GM19438 (cell line): ENCODE data around the gene EXOC4.
"Not testable (repeated sequence)": the region's sequence is repeated elsewhere in the genome, so short reads cannot be mapped to it uniquely, and the experiment has no call there.

Source experiments
- ATAC-seq: cut with Tn5 transposase; IDR thresholded peaks from one replicate; pipeline ENCODE4 v1.9.1; 2021; ENCODE audit warnings: low read depth; ENCODE audit not compliant: unreplicated experiment

The EXOC4 gene

GRCh38 chr7:133313575-133313974 is 60.7 kb downstream of the EXOC4 start:
- ATAC-seq: no peak

DNA sequence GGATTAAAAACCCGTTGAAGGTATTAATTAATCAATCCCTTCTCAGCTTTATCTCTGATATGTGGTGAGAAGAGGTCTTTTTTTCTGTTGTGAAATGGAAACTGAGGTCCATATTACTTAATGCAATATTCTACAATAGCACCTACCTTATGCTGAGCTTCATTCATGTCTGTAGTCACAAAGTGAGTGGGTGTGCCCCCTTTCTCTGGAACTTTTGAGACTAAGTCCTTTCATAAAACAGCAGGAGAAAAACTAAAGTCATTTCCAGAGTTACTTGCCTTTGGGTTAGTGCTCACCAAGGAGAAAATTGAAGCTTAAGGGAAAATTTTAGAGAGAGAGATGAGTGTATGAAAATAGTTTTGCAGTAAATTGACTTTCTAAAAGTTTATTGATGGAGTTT is 61.2 kb downstream of the EXOC4 start:
- no peak for ATAC-seq

DNA sequence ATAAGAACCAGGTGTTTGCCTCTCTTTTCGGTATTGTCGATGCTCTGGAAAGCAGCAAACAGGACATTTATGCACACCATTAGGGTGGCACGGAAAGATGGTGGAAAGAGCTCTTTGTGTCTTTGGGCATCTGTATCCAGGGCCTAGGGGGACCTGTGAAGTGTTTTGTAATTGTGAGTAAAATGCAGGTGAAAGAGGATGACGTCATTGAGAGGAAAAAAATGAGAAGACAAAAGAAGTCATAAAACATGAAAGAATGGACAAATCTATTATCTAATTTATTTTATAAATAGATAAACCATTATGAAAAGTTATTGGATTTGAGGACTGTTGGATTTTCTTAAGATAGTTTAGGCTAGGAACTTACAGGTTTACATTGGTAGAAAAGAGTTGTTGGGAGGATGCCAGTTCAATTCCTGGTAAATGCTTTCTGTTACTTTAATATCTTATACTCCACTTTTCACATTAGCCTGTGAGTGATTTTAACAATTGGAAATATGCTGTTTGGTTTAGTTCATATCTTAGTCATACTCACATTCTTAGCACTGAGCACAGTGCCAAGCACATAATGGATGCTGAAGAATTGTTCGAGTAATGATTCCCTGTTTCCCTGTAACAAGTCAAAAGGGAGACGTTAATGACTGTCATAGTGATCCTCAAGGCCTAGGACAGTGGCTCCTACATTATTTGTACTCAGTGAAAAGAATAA is 62.6 kb downstream of the EXOC4 start:
- ATAC-seq: no peak

GRCh38 chr7:133319842-133320241 is 67.0 kb downstream of the EXOC4 start:
- ATAC-seq: no peak

DNA sequence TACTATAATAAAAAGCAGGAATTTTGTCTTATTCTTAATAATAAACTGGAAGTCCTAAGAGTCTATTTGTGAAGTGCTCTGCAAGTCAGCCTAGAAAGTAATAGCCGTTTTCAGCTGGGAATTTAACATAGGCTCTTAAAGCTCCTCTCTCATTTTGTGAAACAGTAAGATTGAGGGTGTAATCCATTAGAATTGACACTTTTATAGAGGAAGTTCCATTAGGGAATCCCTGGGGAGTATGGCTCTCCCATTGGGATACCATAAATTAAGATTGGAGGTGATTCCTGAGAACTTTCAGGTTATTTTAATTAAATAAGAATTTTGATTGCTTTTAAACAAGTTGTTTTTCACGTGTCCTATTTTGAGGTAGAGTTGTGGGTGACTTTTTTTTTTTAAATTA is 68.0 kb downstream of the EXOC4 start:
- no peak for ATAC-seq

- ATAC-seq: not testable (repeated sequence)
Measured at GRCh38 chr7:133321366-133321765, 68.5 kb downstream of the EXOC4 start.

- ATAC-seq: not testable (repeated sequence)
Measured at GRCh38 chr7:133326745-133327144, 73.9 kb downstream of the EXOC4 start.

DNA sequence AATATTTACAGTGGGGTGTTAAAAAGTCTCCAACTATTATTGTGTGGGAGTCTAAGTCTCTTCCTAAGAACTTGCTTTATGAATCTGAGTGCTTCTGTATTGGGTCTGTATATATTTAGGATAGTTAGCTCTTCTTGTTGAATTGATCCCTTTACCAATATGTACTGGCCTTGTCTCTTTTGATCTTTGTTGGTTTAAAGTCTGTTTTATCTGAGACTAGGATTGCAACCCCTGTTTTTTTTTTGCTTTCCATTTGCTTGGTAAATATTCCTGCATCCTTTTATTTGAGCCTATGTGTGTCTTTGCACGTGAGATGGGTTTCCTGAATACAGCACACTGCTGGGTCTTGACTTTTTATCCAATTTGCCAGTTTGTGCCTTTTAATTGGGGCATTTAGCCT is 75.1 kb downstream of the EXOC4 start:
- not testable (repeated sequence) for ATAC-seq

DNA sequence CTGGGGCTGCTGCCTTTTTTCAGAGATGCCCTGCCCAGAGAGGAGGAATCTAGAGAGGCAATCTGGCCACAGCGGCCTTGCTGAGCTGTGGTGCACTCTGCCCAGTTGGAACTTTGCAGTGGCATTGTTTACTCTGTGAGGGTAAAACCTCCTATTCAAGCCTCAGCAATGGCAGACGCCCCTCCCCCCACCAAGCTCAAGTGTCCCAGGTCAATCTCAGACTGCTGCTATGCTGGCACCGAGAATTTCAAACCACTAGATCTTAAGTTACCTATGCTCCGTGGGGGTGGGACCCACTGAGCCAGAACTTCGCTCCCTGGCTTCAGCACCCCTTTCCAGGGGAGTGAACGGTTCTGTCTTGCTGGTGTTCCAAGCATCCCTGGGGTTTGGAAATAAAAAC is 77.2 kb downstream of the EXOC4 start:
- ATAC-seq: no peak

- no peak for ATAC-seq
Measured at GRCh38 chr7:133331861-133332260, 79.0 kb downstream of the EXOC4 start.

- ATAC-seq: no peak
Measured at GRCh38 chr7:133339772-133340171, 86.9 kb downstream of the EXOC4 start.

- no peak for ATAC-seq
Measured at GRCh38 chr7:133344275-133344674, 91.4 kb downstream of the EXOC4 start.

GRCh38 chr7:133345690-133346421 is 93.0 kb downstream of the EXOC4 start:
- no peak for ATAC-seq

- ATAC-seq: no peak
Measured at GRCh38 chr7:133348250-133348649, 95.4 kb downstream of the EXOC4 start.

GRCh38 chr7:133349101-133349500 is 96.2 kb downstream of the EXOC4 start:
- ATAC-seq: no peak

DNA sequence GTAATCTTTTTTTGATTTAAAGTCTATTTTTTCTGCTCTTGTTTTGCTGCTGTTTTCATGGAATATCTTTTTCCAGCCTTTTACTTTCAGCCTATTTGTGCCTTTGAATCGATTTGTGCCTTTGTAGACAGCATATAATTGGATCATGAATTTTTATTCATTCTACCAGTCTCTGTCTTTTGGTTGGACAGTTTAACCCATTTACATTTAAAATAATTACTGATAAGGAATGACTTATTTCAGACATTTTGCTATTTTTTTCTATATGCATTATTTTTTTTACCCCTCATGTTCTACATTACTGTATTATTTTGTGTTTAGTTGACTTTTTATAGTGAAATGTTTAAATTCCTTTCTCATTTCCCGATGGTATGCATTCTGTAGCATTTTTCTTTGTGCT is 99.6 kb downstream of the EXOC4 start:
- ATAC-seq: no peak

DNA sequence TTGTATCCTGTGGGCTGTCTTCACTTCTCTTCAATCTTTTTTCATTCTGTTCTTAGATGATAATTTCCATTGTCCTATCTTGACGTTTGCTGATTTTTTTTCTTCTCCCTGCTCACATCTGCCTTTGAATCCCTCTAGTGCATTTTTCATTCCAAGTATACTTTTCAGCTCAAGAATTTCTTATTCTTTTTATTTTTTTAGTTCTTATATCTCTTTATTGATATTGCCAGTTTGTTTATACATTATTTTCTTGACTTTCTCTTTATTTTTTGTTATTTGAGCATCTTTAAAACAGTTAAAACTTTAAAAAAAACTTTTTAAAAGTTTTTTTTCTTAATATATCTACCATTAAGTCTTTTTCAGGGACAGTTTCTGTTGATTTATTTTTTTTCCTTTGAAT is 100.9 kb downstream of the EXOC4 start:
- ATAC-seq: no peak

DNA sequence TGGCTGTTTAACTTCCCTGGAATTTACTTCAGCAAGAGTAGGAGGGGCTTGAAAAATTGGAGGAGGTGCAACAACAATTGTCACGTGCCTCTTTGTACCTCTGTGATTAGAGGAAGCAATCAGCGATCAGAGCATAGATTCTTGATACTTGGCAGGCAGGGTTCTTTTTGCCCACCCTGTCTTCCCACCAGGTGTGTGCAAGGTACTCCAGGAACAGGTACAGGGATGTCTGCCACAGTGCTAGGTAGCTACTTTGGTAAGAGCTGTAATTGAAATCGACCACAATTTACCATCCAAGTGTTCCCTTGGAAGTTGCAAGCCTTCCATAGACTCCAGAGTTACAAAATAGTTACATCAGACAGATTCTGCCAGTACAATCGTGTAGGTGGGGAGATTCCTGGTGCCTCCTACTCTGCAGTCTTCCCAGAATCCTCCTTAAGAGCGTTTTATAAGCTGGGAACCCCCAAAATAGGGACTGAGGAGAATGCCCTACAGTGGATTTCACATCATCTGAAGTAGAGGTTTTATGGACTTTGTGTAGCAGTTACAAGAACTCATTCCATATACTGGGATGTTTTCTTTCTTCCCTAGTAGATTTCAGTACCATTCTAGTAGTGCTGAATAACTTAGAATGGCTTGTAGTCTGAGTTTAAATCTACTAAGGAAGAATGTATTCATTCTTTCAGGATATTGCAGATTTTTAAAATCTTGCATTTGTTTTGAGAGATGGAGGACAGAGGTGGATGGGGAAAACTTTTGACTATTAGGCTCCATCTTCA is 101.9 kb downstream of the EXOC4 start:
- no peak for ATAC-seq

DNA sequence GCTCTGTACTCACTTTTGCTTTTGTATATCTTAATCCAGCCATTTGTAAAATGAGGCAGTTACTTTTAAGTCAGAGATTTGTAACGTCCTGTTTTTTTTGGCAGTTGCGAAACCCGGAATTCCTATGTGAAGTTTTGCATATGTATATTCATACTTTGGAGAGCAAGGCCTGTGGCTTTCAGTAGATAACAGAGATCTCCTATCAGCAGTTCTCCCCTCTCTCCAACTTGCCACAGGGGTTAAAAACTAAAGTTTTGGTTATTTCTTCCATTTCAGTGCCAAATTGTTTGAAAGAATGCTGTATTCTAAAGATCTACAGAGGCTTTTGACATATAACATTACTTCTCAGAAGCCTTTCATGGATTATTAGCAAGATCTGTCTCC is 102.4 kb downstream of the EXOC4 start:
- no peak for ATAC-seq

- no peak for ATAC-seq
Measured at GRCh38 chr7:133355822-133356221, 102.9 kb downstream of the EXOC4 start.

GRCh38 chr7:133358708-133359107 is 105.8 kb downstream of the EXOC4 start:
- ATAC-seq: no peak
